Fibroblast of skin of right biceps (primary cell): ENCODE results near the gene HOXA11.
A peak's percentile ranks its signal among the peaks of the same experiment; 100 is the strongest.

ENCODE experiments used
- DNase-seq: peaks from one replicate; pipeline ENCODE4 v3.0.0-alpha.2; 2013

Gene HOXA11

GRCh38 chr7:27156508-27156898 lies 28.5 kb downstream of the HOXA11 start, which contains the start of gene HOXA7:
HOXA7 (minus strand) TSS chr7:27156675; CDS start chr7:27156545, 130 bp downstream.
- peak; percentile 77 for DNase-seq

- DNase-seq: no peak
These were observed 29.1 kb downstream of the HOXA11 start for GRCh38 chr7:27155816-27156507.

GRCh38 chr7:27154901-27155815 lies 29.9 kb downstream of the HOXA11 start:
- no peak for DNase-seq

- DNase-seq: no peak
These were observed 30.7 kb downstream of the HOXA11 start for GRCh38 chr7:27154369-27154768.

GRCh38 chr7:27153526-27153925 lies 31.5 kb downstream of the HOXA11 start:
- DNase-seq: no peak

- no peak for DNase-seq
These were observed 32.1 kb downstream of the HOXA11 start for GRCh38 chr7:27152816-27153442.

- peak; percentile 60 for DNase-seq
These were observed 32.9 kb downstream of the HOXA11 start, which contains the start of gene HOXA3 for GRCh38 chr7:27151931-27152815. HOXA3 (minus strand) TSS chr7:27152583; CDS start chr7:27110640, 41,943 bp downstream.

- DNase-seq: no peak
These were observed 33.6 kb downstream of the HOXA11 start for GRCh38 chr7:27151341-27151930.

- DNase-seq: peak; percentile 78
These were observed 34.3 kb downstream of the HOXA11 start for GRCh38 chr7:27150568-27151340.

- DNase-seq: no peak
These were observed 35.0 kb downstream of the HOXA11 start for GRCh38 chr7:27149842-27150567.

GRCh38 chr7:27148756-27149641 lies 36.0 kb downstream of the HOXA11 start:
- no peak for DNase-seq

GRCh38 chr7:27148031-27148755 lies 36.8 kb downstream of the HOXA11 start:
- DNase-seq: no peak

- peak; percentile 51 for DNase-seq
These were observed 37.6 kb downstream of the HOXA11 start, which contains the start of gene HOXA6 for GRCh38 chr7:27147199-27148030. HOXA6 (minus strand) TSS chr7:27147774; CDS start chr7:27147749, 25 bp downstream.

GRCh38 chr7:27146491-27147198 lies 38.4 kb downstream of the HOXA11 start:
- DNase-seq: no peak

GRCh38 chr7:27145914-27146412 lies 39.1 kb downstream of the HOXA11 start:
- no peak for DNase-seq

- no peak for DNase-seq
These were observed 39.7 kb downstream of the HOXA11 start for GRCh38 chr7:27145165-27145913.
